ENCODE measurements around the gene MRPS21.
"Not testable (repeated sequence)": the region's sequence is repeated elsewhere in the genome, so short reads cannot be mapped to it uniquely, and the experiment has no call there.

MRPS21 gene

DNA sequence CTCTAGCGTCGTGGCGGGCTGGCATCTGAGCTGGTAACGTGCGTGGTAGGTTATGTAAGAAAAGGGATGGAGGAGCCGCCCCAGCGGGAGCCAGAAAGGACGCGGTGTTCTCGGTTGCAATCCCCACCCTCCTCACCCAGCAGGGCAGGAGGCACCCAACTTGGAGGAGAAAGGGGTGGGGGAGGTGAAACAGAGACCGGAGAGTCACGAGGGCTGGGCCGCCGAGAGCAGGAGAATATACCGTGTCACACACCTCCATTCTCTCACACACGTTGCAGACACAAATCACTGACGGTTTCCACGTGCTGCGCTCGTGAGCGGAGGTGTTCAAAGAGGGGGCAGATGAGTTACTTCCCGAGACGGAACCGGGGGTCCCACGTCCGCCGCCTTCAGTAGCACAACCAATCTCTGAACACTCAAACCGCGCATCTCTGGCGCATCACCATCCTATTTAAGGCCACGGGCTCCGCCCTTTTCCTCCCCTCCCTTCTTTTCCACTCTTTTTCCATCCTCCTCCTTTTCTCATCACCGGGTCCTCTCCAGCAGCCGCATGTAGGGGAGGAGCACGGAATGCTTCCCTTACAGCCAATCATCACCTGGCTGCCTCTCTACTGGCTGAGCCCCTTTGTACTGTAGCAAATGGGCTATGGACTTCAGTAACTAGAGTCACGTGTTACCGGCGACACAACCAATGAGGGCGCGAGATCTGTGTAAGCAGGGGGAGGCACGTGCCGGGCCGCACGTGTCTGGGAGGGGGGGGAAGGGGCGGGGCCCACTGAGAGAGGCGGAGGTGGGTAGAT lies 11.7 kb upstream of the MRPS21 start, which contains the start of gene CIART:
Gene CIART, plus strand, starts transcription at position 797 of the 800 bp plus-strand sequence. CDS start 714 bp downstream, outside the sequence.
- DNase-seq (ENCODE audit: low spot score): peak; percentile 100

DNA sequence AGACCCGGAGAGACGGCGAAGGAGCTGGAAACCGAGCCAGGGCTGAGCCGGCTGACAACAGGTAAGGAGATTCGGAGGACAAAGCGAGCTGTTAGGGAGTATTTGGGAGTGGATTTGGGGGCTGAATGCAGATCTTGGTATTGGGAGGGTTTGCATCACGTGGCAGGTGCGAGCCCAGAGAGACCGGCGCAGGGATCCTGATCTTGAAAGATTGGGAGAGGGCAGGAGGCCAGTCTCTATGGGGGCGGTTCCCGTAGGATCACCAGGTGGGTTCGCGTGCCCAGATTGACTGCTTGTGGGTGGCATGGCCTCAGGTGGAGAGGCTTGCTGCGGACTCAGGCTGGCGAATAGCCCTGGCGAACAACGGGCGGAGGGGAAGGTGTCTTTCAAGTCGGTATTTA lies 11.1 kb upstream of the MRPS21 start:
- no peak for DNase-seq (ENCODE audit: low spot score)

DNA sequence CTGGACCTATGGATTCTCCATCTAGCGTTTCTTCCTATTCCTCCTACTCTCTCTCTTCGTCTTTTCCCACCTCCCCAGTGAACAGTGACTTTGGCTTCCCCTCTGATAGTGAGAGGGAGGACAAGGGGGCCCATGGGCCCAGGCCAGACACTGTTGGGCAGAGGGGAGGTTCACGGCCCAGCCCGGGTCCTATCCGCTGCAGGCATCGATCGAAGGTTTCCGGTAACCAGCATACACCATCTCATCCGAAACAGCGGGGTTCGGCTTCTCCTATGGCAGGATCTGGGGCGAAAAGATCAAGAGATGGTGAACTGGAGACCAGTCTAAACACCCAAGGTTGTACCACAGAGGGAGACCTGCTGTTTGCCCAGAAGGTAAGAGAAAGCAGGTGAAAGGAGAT lies 10.4 kb upstream of the MRPS21 start:
- no peak for DNase-seq (ENCODE audit: low spot score)

DNA sequence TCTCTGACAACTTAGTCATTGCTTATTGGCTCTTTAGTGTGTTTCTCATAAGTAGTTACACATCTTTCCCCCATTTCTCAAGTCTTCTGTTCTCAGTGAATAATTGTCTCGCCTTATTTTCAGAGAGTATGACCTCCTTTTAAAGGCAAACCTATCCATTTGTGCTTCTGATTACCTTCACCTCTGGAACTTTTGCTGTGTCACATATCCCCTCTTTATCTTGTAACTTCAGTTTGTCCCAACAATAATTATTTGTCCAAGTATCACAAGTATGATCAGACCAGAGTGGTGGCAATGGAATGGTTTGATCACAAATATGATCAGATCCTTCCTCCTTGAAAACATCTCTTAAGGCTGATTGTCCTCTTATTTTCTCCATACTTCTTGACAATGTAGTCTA lies 5.3 kb upstream of the MRPS21 start:
- no peak for DNase-seq (ENCODE audit: low spot score)

DNA sequence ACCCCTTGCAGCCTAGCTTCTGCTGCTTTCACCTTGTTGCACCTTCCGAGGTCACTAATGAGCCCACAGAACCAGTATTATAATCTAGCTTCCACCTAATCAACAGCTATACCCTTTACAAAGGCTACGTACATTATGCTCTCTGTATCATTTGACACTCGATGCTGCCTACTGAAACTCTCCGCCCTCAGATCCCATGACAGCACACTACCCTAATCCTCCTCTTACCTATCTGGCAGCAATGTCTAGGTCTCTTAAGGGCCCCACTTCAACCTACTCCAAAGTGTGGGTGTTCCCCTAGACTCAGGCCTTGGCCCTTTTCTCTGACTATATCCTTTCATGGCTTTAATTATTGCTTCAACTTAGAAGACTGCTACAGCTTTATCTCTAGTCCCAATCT lies 4.8 kb upstream of the MRPS21 start:
- no peak for DNase-seq (ENCODE audit: low spot score)

DNA sequence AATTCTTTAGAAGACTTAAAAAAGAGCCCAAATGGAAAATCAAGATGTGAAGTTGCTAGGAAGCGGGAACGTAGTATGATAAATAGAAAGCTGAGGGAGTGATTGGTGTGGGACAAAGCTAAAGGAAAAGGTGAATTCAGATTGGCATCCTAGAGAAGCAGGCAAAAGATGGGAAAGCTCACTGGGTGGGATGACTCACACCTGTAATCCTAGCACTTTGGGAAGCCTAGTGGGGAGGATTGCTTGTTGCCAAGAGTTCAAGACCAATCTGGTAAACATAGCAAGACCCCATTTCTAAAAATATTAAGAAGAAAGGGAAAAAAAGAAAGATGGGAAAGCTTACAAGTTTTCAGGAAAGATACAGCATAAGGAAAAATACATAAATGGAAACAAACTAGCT lies 1.8 kb downstream of the MRPS21 start:
- DNase-seq (ENCODE audit: low spot score): no peak

DNA sequence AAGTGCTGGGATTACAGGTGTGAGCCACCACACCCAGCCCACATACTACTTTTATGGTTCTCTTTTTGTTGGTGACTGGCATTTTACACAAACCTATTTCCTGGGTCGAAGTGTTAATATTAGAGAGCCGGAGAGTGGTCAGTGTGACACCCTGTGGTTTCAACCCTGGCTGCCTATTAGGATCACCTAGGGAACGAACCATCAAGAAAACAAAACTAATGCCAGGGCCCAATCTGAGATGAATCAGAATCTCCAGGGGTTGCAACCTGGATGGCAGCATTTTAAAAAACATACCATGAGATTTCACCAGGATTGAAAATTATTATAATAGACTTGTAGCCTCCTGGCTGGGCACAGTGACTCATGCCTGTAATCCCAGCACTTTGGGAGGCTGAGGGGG lies 6.1 kb downstream of the MRPS21 start:
- no peak for DNase-seq (ENCODE audit: low spot score)

DNA sequence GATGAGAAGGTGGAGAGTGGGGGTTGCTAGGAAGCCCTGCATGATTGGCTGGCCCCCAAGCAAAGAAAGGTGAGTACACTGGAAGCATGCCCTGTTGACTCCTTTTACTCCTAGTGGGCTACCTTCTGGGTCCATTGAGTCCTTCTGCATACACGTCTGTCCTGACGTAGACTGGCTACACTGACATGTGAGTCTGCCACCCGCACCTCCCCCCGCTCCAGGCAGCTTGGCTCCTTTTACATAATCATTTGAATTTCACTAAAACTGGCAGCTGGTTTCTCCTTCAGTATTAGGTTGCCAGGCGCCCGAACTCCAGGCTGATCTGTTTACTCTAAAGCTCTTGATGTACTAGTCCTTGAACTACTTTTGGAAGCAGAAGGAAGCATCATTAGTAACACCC lies 8.7 kb downstream of the MRPS21 start:
- peak; percentile 29 for DNase-seq (ENCODE audit: low spot score)

DNA sequence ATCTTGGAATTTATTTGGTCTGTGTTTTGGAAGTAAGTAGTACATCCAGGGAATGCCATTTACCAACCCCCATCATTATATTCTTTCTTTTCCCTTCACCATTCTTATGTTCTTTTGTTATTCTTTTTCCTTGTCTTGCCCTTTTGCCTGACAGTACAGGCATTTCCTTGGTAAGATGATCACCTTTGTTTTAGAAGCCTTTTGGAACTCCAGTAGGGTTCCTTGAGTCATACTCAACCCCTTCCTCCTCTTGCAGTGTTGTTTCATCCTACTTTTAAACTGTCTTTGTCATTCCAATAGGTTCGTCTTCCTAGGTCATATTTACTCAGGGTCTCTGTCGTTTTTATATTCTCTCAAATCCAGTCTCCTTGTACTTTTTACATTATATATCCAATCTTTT lies 9.2 kb downstream of the MRPS21 start:
- no peak for DNase-seq (ENCODE audit: low spot score)

DNA sequence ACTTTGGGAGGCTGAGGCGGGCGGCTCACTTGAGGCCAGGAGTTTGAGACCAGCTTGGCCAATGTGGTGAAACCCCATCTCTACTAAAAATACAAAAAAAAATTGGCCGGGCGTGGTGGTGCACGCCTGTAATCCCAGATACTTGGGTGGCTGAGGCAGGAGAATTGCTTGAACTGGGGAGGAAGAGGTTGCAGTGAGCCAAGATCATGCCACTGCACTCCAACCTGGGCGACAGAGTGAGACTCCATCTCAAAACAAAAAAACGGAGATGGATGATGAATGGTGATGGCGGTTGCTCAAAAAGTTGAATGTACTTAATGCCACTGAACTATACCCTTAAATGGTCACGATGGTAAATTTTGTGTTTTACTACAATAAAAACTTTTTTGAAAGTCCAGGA lies 14.9 kb downstream of the MRPS21 start:
- not testable (repeated sequence) for DNase-seq (ENCODE audit: low spot score)

DNA sequence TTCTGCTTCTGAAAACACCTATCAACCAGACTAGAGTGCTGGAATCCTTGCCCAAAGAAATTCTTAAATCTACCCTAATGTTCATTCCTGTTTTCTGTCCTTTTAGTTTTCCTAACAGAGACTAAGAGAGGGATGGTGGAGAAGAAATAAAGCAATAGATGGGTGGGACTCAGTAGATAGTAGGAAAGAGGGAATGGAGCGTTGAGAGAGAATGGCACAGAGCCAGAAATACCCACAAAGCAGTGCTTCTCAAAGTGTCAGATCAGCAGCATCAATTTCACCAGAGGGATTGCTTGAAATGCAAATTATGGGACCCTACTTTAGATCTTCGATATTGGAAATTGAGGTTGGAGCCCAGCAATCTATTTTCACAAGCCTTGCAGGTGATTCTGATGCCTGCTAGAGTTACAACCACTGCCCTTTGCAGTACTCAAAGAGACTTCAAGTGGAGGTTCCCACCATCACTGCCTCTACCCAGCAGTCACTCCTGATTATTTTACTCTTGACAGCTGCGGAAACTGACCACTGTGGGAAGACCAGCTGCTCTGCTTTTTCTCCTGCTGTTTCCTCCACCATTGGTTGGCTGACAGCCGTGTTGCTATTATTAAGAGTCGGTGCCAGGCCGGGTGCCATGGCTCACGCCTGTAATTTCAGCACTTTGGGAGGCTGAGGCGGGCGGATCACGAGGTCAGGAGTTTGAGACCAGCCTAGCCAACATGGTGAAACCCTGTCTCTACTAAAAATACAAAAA lies 16.3 kb downstream of the MRPS21 start:
- DNase-seq (ENCODE audit: low spot score): no peak

DNA sequence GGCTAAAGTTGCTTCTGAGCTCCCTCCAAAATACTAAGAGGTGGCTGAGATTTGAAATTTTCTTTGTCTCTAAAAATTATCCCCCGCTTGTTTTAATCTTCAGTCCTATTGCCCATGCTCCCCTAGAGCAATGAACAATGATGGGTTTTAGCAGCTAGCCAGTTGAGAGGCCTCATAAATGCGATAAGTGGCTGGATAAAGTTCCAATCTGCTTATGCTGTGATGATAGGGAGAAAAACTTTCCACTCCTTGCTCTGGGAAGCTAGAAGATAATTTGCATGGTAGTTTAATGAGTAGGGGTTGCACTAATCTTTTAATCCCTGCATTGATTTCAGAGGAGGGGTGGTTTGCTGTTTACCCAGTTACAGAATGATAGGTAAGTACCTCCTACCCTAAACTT lies 18.1 kb downstream of the MRPS21 start:
- DNase-seq (ENCODE audit: low spot score): no peak

DNA sequence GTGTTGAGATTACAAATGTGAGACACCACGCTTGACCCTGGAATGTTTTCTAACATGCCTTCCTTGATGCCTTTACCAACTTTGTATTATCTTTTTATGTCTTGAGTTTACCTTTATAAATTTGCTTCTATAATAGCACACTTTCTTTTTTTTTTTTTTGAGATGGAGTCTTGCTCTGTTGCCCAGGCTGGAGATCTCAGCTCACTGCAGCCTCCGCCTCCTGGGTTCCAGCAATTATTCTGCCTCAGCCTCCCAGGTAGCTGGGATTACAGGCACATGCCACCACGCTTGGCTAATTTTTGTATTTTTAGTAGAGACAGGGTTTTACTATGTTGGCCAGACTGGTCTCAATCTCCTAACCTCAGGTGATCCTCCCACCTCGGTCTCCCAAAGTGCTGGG lies 21.0 kb downstream of the MRPS21 start:
- DNase-seq (ENCODE audit: low spot score): not testable (repeated sequence)

DNA sequence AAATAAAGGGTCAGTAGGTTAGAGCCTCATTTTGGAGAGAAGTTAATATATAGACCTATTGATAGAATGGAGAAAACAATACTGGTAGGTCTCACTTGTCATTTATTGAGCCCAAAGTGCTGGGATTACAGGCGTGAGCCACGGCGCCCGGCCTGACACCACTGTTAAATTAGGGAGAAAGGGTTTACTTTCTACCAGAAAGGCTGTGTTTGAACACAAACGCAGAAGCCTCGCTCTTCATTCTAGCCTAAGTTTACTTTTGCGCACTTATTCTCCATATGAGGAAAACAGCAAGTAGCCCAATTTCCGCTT lies 27.0 kb downstream of the MRPS21 start:
- DNase-seq (ENCODE audit: low spot score): no peak

DNA sequence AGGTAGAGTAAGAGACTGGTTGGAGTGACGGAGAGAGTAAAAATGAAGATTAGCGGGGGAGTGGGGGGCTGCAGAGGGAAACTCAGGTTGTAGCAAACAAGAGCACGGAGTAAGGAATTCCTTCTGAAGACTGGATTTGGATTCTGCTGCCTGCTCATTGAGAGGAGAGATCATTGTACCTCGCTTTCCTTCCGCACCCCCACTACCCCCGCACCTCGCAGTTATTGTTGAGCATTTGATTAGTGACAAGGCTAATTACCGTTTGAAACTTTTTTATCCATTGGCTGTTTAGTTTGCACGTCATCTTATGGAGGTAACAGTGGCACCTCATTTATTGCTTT lies 28.1 kb downstream of the MRPS21 start:
- no peak for DNase-seq (ENCODE audit: low spot score)

DNA sequence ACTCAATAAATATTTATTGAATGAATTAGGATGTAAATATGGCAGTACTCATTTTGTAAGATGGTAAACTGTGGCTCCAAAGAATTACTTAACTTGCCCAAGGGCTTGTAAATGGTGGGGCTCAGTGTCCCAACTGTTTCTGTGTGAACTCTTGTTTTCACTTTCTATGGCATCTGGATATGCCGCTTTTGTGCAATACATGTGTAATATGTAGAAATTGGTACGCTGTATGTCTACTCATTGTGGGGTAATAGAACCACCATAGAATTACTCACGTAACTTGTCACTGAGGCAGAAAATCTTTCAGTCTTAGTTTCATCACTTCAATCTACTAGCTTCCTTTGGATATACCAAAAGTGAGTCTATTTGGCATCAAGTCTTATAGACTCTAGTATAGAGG lies 28.6 kb downstream of the MRPS21 start:
- DNase-seq (ENCODE audit: low spot score): no peak

DNA sequence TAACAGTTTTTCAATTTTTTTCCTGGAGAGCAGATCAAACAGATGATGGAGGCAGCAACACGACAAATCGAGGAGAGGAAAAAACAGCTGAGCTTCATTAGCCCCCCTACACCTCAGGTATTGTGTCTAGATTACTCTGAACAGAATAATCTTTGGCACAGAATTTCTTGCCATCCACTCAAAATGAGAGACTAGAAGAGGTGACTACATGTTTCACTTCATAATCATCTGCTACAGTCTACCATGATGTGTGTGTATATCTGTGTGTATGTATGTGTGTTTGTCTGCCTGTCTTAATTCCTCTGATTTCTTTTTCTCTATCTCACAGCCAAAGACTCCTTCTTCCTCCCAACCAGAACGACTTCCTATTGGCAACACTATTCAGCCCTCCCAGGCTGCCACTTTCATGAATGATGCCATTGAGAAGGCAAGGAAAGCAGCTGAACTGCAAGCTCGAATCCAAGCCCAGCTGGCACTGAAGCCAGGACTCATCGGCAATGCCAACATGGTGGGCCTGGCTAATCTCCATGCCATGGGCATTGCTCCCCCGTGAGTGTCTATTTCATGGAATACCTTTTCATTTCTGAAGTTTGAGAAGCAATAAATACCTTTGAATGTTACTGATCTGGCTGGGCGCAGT lies 39.1 kb downstream of the MRPS21 start:
- no peak for DNase-seq (ENCODE audit: low spot score)

DNA sequence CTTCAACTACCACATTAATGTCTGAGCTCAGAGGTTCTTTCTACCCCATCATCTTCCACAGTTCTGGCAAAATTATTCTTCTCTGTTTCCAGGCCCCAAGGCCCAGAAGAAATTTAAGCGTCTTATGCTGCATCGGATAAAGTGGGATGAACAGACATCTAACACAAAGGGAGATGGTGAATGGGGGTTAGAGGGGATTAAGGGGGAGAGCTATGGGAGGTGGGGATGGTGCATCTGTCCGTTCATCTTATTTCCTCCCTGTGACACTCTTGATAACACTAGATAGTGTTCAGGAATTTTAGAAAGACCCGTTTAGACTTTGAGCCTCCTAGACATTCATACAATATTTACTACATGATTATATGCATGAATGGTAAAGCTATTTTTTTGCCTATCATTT lies 52.7 kb downstream of the MRPS21 start:
- no peak for DNase-seq (ENCODE audit: low spot score)

DNA sequence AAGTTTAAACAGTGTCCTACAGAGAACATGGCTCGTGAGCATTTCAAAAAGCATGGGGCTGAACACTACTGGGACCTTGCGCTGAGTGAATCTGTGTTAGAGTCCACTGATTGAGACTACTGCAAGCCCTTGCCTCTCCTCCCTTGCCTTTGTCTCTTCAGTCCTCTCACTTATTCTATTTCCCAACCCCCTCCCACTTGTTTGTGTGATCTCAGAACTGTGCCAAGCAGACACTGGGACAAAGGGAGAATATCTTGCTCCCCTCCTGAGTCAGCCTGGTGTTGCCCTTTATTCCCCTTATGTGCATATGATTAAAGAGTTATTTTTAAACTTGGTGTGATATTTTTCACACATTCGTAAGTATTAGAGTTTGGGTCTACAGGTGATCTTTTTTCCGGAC lies 59.2 kb downstream of the MRPS21 start:
- no peak for DNase-seq (ENCODE audit: low spot score)
